Measurements from ENCODE around the gene TMEM81.

Gene TMEM81, protein sequence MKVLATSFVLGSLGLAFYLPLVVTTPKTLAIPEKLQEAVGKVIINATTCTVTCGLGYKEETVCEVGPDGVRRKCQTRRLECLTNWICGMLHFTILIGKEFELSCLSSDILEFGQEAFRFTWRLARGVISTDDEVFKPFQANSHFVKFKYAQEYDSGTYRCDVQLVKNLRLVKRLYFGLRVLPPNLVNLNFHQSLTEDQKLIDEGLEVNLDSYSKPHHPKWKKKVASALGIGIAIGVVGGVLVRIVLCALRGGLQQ

DNA sequence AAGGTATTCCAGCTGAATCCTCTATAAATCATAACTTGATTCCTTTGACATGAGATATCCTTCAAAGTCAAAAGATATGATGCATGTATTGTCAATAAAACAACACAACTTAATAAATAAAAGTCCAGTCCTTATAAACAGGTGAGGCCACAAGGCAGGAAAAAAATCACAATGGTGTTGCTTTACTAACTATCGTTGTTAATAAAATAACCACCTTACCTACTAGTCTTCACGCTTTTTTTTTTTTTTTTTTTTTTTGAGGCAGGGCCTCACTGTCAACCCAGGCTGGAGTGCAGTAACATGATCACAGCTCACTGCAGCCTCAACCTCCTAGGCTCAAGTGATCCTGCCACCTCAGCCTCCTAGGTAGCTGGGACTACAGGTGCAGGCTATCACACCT is at the start of gene TMEM81:
TSS of gene TMEM81 (minus strand) at position 101 of the 400 bp plus-strand sequence. CDS start 140 bp downstream, outside the sequence.
- DNase-seq (ENCODE audit: low read depth): no peak

DNA sequence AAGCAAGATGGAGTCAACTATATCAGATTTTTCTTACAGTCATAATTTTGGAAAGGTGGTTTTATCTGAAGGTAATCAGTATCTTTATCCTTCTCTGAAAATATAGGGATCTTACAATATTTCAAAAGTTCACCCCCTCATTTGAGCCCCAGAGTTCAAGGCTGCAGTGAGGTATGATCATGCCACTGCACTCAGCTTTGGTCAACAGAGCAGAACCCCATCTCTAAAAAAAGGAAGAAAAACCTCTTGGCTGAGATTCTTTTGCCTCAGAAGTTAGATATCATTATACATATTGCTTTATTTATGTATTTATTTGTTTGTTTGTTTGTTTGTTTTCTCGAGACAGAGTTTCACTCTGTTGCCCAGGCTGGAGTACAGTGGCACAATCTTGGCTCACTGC is 49.0 kb upstream of the TMEM81 start:
- no peak for DNase-seq (ENCODE audit: low read depth)

DNA sequence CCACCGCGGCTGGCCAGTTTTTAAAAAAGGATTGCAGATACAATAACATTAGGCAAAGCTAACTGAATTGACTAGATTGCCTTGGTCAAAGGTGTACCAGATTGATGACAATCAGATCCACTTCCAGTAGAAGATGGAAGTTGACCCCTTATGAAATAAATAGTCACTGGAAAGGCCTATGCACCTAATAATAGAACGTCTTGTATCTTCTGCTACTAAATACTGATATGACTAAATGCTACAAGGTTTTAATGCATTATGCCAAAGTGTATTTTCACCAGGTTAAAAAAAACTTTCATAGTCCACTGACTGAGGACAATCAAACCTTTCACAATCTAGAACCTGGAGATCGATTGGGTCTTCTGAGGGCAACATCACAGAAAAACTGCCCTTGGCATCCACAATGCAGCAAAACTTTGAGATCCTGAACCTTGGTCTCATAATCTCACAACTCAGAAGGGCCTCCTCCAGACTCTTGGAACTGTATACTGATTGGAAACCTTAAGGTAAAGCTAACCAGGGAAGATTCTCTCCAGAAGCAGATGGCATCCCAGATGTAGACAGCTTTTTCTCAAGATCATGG is 45.3 kb upstream of the TMEM81 start:
- no peak for DNase-seq (ENCODE audit: low read depth)

DNA sequence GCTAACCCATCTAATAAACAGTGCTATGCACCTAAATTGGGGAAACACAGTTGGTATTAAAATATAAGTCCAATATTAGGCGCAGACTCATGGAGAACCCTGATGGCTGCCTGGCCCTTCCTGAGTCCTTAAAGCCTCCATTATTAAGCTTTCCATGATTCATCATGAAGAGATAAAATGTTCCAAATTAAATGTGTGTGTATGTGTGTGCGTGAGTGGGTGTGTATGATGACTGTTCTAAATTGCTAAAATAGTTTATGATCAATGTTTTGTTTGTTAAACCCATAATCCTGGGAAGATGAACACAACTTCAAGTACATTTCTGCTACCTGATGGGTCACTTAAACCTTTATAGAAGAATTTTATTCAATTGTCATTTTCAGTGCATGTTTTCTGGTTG is 43.8 kb upstream of the TMEM81 start:
- DNase-seq (ENCODE audit: low read depth): no peak

DNA sequence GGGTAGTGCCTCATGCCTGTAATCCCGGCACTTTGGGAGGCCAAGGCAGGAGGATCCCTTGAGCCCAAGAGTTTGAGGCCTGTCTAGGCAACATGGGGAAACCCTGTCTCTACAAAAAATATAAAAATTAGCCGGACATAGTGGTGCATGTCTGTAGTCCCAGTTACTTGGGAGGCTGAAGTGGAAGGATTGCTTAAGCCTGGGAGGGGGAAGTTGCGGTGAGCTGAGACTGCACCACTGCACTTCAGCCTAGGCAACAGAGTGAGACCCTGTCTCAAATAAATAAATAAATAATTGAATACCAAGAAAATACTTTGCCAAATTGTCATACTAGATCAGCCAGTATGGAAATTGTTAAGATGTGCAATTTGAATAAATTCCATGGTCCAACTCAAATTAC is 43.4 kb upstream of the TMEM81 start:
- DNase-seq (ENCODE audit: low read depth): no peak

DNA sequence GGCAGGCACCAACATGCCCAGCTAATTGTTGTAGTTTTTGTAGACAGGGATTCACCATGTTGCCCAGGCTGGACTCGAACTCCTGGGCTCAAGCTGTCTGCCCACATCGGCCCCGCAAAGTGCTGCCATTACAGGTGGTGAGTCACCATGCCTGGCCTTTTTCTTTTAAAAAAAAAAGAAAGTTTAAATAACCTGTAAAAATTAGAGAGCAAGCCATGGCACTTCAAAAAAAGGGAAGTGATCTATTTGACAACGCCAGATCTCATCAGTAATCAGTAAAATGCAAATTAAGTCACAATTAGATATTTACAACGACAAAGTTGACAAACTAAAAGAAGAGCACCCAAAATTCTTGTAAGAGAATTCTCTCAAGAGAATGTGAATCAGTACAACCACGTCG is 40.5 kb upstream of the TMEM81 start:
- DNase-seq (ENCODE audit: low read depth): no peak

DNA sequence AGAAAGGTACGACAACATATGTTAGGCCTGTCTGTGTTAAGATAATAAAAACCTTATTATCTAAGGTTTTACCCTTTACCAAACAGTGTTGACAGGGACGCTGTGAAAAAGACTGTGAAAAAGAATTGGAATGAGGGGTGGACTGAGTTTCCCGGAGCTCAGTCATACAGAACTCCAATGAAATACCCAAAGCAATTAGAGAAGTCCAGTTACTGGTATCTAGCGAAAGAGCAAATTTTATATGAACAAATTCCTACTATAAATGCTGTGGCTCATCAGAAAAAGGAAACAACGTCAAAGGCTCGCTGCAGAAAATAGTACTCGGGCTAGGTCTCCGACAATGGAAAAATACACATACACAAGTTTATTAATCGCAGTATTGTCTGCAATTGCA is 38.2 kb upstream of the TMEM81 start:
- no peak for DNase-seq (ENCODE audit: low read depth)

DNA sequence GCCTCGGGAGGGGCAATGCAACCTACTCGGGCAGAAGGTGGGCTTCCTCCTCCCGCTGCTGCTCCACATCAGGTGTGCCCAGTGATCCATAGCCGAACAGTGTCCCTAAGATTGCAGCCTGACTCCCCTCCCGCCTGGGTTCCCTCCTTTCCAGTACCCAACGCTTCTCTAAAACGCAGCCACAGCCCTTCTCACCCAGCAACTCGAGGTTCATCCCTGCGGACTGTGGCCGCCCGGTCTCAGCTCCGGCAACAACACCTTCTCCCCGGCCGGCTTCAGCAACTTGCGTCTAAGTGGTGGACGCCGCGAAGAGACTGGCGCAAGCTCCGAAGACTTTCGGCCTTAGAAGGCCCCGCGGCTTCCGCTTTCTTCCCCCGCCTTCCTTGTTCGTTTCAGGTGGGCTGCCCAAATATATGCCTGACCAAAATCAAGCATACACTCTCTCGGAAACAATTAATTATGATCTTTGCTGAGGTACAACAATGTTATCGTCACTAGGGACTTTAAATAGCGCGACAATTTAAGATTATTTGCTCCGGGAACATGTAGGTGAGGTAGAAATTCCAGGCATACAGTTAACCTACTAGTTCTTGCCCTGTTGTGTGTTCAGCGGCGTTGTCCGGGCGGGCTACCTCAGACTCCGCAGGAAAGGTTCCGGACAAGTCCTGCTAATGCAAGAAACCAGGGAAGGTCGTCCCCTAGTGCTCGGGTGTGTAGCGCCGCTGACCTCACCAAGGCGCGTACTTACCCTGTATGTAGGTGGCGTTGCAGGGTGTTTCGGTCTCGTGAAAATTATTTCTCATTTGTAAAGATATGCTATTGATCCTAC is 37.6 kb upstream of the TMEM81 start, which contains the start of gene RBBP5:
TSS of gene RBBP5 (minus strand) at position 319 of the 829 bp plus-strand sequence. CDS start at position 214, 105 bp downstream.
- peak; percentile 94 for DNase-seq (ENCODE audit: low read depth)

DNA sequence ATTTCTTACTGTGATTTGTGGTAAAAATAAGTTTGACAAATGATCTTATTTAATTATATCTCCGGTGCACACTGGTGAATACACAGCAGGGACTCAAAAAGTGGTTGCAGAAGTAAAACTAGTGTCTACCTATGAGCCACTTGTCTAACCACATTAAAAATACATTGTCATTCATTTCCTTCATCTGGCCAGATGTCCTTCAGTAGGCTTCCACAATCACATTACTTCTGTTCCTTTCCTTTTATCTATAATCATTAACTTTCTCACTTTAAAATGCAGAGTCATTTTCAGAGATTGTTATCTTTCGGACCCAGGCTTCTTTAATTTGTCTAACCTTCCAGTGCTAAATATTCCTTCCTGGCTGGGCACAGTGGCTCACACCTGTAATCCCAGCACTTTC is 34.5 kb upstream of the TMEM81 start:
- no peak for DNase-seq (ENCODE audit: low read depth)

DNA sequence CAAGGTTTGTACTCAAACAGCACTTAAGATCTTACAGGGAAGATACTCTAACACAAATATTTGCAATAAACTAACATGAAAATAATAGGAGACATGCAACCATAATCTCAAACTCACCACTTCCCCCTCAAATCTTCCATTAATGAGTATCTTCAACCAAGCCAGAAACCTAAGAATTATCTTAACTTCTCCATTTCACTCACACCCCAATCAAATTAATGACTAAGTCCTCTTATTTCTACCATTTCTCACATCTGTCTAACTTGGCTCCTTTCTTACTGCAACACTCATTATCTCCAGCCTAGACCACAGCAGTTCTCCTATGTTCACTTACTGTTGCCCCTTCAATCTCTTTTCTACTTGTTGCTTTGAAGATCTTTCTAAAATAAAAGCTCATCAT is 27.1 kb upstream of the TMEM81 start:
- DNase-seq (ENCODE audit: low read depth): no peak

DNA sequence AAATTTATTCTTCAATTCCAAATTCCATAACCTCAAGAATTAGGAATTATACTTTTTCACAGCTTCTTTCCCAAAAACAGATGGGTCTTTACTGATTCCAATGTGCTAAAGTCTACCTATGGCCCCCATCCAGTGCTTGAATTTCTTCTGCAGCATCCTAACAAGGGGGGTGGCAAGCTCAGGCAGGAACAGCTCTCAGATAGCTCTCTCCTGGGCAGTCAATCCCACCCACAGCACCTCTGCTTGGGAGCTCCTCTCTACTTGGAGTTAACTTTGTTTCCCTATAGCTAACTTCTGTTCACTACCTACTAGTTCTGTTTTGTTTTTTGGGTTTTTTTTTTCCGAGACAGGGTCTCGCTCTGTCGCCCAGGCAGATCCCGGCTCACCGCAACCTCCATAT is 25.5 kb upstream of the TMEM81 start:
- DNase-seq (ENCODE audit: low read depth): no peak

DNA sequence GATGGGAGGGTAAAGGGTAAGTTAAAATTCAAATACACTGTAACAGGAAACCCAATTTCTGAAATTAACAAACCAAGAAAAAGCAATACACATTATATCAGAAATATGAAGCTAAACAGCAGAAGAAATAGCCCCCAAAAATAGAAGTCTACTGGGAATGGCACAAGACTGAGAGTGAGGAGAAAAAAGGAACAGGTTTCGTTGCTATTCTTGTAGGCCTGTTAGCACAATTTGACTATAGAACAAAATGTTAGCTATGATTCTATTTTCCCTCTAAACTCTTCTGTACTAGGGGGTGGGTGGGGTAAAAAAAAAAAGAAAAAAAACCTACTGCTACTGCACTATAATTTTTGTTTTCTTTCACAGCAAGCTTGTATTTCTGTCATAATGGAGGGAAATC is 25.0 kb upstream of the TMEM81 start:
- DNase-seq (ENCODE audit: low read depth): no peak

DNA sequence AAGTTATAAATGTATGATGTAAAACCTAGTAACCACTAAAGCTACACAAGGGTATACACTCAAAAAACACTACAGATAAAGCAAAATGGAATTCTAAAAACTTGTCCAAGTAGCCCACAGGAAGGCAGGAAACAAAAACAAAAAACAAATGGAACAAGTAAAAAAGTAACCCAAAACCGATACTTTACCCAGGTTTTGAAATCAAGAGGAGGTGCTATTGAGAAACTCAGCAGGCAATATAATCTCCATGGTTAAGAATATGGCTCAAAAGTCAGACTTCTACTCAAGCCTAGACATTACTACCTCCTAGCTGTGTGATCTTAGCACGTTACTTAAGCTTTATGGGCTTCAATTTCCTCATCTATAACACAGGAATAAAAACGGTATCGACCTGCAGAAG is 24.2 kb upstream of the TMEM81 start:
- no peak for DNase-seq (ENCODE audit: low read depth)

DNA sequence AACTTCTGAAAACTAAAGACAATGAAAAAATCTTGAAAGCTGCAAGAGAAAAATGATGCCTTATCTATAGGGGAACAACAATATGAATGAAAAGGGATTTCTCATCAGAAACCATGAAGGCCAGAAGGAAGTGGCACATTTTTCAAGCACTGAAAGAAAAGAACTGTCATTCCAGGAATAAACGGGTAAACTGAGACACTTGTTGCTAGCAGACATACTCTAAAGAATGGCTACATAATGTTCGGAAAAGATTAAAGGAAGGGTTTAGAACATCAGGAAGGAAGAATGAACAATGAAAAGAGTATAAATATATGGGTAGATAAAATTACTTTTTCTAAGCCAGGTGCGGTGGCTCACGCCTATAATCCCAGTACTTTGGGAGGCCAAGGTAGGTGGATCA is 23.1 kb upstream of the TMEM81 start:
- DNase-seq (ENCODE audit: low read depth): no peak

DNA sequence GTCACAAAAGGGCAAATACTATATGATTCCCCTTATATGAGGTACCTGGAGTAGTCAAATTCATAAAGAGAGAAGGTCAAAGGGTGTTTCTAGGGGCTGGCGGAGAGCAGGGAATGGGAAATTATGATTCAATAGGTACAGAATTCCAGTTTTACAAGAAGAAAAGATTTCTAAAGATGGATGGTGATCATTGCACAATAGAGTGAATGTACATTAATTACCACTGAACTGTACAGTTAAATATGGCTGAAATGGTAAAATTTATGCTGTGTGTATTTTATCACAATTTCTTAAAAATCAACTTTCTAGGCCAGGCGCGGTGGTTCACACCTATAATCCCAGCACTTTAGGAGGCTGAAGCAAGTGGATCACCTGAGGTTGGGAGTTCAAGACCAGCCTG is 18.1 kb upstream of the TMEM81 start:
- no peak for DNase-seq (ENCODE audit: low read depth)

DNA sequence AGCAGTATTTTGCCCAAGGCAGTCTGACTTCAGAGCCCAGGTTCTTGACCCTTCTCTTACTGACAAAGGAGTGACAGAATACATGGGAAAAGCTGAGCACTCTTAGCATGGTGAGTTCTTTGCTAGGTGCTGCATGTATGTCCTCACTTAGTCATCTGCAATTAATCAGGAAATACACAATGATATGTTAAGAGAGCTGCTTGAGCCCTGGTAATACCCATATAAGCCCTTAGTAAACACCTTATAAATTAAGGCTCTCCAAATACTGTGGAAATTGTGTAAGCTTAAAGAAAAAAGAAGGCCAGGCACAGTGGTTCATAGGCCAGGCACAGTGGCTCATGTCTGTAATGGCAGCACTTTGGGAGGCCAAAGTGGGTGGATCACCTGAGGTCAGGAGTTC is 14.0 kb upstream of the TMEM81 start:
- DNase-seq (ENCODE audit: low read depth): no peak

DNA sequence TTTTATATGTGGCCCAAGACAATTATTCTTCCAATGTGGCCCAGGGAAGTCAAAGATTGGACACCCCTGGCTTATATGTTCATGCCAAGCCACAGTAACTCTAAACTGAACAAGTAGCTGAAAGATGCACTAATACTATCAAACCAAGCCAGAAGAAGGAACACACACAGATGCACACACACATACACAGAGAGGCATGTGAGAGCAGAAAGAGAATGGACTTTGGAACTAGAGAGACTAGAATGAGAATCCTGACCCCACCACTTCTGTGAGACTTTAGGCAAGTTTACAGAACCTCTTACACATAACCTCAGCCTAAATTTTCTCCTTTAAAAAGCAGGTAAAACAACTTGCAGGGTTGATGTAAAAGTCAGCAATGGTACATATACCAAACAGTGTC is 11.2 kb upstream of the TMEM81 start:
- DNase-seq (ENCODE audit: low read depth): no peak

DNA sequence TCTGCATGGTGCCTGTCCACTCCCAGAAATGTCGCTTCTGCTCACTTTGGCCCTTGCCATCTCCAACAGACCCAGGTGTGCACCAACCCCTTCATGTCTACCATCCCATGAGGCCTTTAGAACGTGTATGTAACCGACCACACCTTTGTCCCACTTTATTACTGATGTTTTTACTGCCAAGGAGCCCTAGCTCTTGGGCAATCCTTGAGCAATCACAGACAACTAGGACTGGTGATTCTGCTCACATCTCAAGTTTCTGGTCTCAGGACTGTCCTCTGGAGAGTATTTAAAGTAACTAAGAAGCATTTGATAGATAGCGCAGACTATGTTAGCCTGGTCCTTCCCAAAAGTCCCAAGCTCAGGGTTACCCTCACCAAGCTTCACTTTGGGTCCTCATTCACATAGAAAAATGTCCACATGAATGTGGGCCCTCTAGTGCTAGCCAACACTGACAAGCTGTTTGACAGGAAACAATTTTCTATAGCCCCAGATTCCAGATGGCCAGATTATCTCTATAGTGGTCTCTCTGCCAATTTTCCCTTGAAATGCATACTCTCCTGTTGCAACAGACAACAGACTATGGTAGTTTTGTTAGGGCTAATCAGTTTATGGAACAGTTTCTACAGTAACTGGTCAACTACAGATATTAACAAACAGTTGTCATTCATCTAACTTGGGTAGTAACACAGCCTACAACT is 6.9 kb upstream of the TMEM81 start:
- no peak for DNase-seq (ENCODE audit: low read depth)

DNA sequence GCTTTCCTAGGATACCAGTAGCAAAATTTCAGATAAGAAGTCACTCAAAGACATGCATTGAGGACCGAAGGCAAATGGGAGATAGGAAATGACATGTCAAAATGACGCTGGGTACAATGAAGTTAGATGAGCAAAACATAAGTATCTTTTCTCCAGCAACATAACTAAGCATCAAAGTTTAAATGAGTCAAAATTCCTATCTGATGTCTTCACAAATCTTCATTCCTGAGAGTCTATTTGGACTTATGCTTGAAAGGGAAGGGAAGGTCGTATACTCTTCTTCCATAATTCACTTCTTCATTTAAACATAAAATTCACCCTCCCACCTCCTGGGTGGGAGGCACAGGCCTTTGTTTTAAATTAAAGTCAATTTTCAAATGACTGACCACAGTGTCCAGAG is 4.1 kb upstream of the TMEM81 start:
- DNase-seq (ENCODE audit: low read depth): no peak

DNA sequence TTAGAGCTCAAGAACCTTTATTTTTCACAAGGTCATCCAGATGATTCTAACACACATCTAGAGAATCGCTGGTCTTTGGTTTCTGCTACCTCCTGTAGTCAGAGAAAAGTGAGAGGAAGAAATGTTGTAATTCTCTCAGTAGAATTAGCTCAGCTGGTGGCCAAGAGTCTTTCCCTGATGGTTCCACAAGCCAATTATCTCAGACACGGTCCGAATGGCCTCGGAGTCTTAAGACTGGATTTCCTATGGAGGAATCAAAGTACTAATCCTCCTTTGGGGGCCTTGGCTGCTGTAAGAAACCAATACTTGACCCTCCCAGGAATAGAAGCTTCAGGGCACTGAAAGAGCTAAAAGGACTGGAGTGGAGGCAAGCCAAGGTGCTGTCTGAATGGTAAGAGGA is 1.8 kb downstream of the TMEM81 start:
- no peak for DNase-seq (ENCODE audit: low read depth)

DNA sequence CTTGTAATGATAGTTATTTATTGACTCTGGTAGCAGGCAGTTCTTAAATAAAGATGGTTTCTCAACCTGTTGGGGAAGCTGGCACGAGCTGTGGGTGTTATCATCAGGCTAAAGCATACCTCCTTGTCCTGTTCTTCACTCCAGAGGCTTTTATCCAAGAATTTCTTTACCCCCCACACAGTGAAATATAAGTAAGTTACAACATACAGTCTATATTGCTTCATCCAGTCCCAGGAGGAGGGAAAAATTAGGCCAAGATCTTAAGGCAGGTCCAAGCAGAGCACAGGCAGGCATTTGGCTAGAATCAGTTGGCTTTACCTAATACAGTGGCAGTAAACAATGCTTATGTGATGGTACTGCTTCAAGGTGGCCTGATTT is 6.3 kb downstream of the TMEM81 start:
- no peak for DNase-seq (ENCODE audit: low read depth)

DNA sequence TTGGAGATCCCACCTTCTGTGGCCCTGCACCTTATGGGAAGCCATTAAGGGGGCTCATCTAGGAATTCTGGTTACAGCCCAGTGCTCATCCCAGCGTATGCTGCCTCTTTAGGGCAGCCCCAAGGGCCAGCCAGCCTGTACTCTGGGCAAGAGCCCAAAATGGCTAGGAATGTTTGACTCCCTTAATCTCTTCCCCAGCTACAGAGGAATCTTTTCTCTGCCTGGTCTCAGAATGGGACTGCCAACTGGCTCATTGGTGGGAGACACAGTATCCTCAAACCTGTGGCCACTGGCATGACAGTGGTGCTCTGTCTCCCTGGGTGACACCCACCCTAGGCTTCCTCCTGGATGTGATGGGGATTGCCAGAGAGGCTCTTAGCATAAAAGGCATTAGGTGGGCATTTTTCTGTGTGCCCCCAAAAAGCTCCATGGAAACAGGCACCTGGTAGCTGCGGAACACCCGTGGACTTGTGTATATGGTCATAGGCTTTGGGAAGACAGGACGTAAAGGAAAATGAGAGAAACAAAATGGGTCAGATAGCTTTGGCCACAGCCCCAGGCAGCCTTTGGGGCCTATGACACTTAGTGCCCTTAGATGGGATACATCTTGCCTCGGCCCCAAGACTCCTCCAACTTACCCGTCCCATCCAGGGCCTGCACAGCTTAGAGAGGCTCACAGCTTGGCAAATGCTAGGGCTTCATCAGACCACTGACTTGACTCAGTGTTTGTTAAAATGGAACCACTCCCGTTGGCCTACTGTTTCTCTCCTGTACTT is 6.9 kb downstream of the TMEM81 start:
- no peak for DNase-seq (ENCODE audit: low read depth)

Data from non-pigmented ciliary epithelial cell (primary cell).